SKM-1 (cell line): ENCODE results near the gene FSIP1.

Source experiments
- DNase-seq: peaks from one replicate; lab custom pipeline; 2025; ENCODE audit not compliant: unreplicated experiment; lab: John Stamatoyannopoulos, UW

Gene FSIP1

GRCh38 chr15:39597751-39598185 lies 184.9 kb downstream of the FSIP1 start:
- no peak for DNase-seq

DNA sequence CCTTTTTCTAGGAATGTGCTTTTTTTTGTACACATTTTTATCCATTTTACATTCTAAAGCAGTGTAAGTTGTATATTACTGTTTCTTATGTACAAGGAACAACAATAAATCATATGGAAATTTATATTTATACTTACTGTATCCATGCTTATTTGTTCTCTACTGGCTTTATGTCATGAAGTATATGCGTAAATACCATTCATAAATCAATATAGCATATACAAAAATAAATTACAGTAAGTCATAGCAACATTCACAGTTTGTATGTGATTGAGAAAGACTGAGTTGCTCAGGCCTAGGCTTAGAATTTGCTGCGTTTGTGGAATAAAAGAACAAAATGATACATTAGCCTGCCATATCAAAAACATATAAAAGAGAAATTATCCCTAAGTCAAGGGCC lies 185.3 kb downstream of the FSIP1 start:
- no peak for DNase-seq

GRCh38 chr15:39596358-39597051 lies 186.1 kb downstream of the FSIP1 start:
- DNase-seq = no peak

DNA sequence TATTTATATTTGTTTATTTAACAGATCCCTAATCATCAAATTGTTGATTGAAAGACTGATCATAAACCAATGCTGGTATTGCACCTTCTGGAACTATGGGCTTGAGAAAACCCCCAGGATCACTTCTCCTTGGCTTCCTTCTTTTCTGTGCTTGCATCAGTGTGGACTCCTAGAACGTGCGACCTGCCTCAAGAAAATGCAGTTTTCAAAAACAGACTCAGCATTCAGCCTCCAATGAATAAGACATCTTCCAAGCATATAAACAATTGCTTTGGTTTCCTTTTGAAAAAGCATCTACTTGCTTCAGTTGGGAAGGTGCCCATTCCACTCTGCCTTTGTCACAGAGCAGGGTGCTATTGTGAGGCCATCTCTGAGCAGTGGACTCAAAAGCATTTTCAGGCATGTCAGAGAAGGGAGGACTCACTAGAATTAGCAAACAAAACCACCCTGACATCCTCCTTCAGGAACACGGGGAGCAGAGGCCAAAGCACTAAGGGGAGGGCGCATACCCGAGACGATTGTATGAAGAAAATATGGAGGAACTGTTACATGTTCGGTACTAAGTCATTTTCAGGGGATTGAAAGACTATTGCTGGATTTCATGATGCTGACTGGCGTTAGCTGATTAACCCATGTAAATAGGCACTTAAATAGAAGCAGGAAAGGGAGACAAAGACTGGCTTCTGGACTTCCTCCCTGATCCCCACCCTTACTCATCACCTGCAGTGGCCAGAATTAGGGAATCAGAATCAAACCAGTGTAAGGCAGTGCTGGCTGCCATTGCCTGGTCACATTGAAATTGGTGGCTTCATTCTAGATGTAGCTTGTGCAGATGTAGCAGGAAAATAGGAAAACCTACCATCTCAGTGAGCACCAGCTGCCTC lies 187.1 kb downstream of the FSIP1 start:
- no peak for DNase-seq

- no peak for DNase-seq
Observed at GRCh38 chr15:39594446-39595337, 187.9 kb downstream of the FSIP1 start.

DNA sequence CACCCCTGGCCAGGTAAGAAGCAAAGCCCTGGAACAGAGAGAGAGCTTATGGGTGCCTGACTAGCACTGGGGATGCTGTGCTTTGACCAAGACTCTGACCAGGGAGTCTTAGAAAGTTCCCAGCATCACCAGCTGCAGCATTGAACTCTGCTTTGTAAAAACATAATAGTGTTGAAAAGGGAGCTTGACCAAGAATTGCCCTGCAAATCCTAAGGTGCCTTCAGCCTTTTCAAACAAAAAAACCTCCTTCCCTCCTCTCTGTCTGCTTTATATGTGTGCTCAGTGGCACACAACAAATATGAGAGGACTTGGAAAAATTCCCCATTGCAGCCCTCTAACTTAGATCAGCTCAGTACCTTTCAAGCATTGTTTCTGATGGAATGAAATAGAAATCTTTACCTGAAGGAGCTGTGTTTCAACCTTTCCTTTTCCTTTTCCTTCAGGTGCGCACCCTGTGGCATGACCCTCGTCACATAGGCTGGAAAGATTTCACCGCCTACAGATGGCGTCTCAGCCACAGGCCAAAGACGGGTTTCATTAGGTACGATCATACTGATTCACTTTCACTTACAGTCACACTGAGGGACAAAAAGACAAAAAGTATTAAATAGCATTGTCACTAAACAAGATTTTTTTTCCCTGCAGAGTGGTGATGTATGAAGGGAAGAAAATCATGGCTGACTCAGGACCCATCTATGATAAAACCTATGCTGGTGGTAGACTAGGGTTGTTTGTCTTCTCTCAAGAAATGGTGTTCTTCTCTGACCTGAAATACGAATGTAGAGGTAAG lies 188.8 kb downstream of the FSIP1 start:
- no peak for DNase-seq

GRCh38 chr15:39593071-39593655 lies 189.5 kb downstream of the FSIP1 start:
- no peak for DNase-seq

GRCh38 chr15:39592500-39592899 lies 190.1 kb downstream of the FSIP1 start:
- no peak for DNase-seq

DNA sequence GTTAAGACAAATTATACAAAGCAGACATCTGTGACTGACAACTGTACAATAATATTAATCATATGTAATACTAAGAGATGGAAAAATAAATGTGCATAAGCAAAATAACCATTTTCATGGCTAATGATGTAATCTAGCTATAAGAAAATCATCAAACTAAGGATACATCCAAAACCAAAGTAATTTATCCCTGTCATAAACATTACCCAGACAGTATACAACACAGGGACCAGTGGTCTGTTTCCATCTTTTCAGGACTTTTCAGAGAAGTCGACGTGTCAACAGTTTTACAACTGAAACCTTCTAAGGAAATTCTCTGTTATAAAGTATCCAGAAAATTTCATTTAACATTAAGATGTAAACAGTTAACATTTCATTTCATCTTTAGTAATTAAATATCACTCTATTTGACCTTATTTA lies 190.7 kb downstream of the FSIP1 start:
- DNase-seq = no peak

- DNase-seq = no peak
Observed at GRCh38 chr15:39591141-39591895, 191.3 kb downstream of the FSIP1 start.

- no peak for DNase-seq
Observed at GRCh38 chr15:39589815-39590644, 192.6 kb downstream of the FSIP1 start.

- DNase-seq = no peak
Observed at GRCh38 chr15:39589193-39589814, 193.3 kb downstream of the FSIP1 start.

DNA sequence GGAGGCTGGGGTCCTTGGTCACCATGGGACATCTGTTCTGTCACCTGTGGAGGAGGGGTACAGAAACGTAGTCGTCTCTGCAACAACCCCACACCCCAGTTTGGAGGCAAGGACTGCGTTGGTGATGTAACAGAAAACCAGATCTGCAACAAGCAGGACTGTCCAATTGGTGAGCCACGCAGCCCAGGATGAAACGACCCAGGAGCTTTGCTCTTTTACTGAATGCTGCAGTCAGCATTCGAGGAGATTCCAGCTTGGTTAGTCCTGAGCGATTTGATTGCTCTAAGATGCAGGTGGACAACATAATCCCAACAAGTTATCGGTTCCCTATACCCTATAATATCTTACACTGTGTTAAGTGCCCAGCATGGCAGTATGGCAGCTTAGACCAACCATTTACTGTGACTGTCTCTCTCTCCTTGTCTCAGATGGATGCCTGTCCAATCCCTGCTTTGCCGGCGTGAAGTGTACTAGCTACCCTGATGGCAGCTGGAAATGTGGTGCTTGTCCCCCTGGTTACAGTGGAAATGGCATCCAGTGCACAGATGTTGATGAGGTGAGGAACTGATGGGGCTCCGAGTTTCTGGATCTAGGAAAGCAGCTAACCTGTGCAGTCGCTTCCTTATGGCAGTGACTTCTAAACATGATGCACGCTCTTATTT lies 194.0 kb downstream of the FSIP1 start:
- no peak for DNase-seq

DNA sequence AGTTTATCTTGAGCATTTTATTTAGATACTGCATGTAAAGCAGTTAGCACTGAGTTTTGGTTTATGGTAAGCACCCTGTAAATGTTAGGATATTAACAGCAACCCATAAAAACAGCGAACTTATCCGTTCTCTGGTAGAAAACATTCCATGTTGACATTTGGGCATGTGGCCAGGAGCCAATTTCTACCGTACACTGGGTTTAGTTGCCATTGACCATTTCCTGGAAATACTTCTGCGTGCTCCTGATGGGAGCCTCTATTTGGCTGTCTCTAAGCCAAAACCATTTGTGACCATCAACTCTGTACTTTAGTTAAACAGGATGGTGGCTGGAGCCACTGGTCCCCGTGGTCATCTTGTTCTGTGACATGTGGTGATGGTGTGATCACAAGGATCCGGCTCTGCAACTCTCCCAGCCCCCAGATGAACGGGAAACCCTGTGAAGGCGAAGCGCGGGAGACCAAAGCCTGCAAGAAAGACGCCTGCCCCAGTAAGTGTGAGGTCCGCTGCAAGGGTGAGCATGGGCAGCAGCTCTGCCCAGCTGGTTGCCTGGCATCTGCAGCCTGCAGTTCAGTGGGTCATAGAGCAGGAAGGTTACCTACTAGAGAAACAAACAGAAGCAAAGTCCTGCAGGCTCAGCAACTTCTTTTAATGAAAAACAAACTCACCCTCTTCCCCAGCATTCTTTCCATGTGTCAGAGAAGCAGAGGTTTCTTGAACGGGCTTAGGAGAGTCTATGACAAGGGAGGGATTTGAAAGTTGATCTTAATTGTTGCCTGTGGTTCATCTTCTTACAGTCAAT lies 194.7 kb downstream of the FSIP1 start:
- DNase-seq = no peak

DNA sequence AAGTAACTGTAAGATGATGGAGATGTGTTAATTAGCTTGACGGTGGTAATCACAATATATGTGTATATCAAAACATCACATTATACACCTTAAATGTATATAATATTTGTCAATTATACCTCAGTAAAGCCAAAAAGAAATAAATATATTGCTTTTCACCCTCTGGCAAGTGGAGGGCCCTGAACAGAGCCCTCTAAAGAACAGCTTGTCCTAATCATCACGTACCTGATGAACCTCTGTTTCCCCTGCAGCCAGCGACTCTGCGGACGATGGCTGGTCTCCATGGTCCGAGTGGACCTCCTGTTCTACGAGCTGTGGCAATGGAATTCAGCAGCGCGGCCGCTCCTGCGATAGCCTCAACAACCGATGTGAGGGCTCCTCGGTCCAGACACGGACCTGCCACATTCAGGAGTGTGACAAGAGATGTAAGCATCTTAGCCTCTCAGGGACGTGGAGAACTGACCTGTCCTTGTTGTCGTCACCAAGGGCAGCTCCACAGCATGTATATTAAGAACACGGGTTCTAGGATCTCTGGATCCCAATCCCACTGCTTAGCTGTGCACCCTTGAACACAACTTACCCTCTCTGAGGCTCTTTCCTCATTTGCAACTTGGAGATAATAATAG lies 195.4 kb downstream of the FSIP1 start:
- DNase-seq = no peak

GRCh38 chr15:39586387-39587095 lies 196.1 kb downstream of the FSIP1 start:
- no peak for DNase-seq
